ENCODE results near the gene THSD7B. TPM values are rescaled to one million over a fixed set of nuclear protein-coding genes. Genes with fewer than 3 reads are reported as not detected.

Gene THSD7B
- total RNA-seq, 1 donor from 2014 or later = not detected

- Histone ChIP-seq H3K4me3 (ENCODE audit: low read depth, low read length) (no peak overlapping the region), H3K27me3 (ENCODE audit: control insufficient read depth, insufficient read depth, low read length) (no peaks in the 10 kb centered on the region), H3K36me3 (ENCODE audit: control insufficient read depth, insufficient read depth, low read length) (no peaks in the 10 kb centered on the region)
- FAIRE-seq (no peak), DNase-seq (ENCODE audit: low read depth) (no peak)
- TF ChIP-seq CTCF (IDR thresholded peaks at IDR 0.05; ENCODE audit: insufficient read depth, low read length, severe bottlenecking) = no peak
Measured at GRCh38 chr2:136901732-136902131, 136.4 kb downstream of the THSD7B start.

- Histone ChIP-seq H3K4me3 (ENCODE audit: low read depth, low read length) (no peak overlapping the region), H3K36me3 (ENCODE audit: control insufficient read depth, insufficient read depth, low read length) (no peaks in the 10 kb centered on the region), H3K27me3 (ENCODE audit: control insufficient read depth, insufficient read depth, low read length) (no peaks in the 10 kb centered on the region)
- DNase-seq (ENCODE audit: low read depth) = no peak
- no peak for TF ChIP-seq CTCF (IDR thresholded peaks at IDR 0.05; ENCODE audit: insufficient read depth, low read length, severe bottlenecking)
- FAIRE-seq = no peak
Measured at GRCh38 chr2:136905779-136906178, 140.4 kb downstream of the THSD7B start.

DNA sequence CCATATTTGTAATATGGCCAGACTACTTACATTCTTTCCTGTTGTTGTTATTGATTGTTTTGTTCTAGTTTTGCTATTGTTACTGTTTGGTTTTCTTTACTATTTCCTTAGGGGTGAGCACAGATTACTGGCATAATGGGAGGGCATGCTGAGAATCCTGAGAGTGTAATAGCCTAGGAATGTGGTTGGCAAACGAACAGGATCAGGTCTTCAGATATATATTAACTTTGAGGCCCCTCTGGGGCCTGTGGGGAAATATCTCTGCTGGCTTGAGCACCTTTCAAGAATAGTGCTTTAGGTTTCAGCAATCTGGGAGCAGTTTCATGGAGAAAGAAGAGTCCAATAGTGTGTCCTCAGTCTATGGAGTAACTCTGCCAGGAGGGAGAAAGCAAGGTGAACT lies 144.4 kb downstream of the THSD7B start:
- Histone ChIP-seq H3K27me3 (ENCODE audit: control insufficient read depth, insufficient read depth, low read length) (no peaks in the 10 kb centered on the region), H3K4me3 (ENCODE audit: low read depth, low read length) (no peak overlapping the region), H3K36me3 (ENCODE audit: control insufficient read depth, insufficient read depth, low read length) (no peaks in the 10 kb centered on the region)
- TF ChIP-seq CTCF (IDR thresholded peaks at IDR 0.05; ENCODE audit: insufficient read depth, low read length, severe bottlenecking) = no peak
- no peak for FAIRE-seq
- DNase-seq (ENCODE audit: low read depth) = no peak

- no peak for FAIRE-seq
- DNase-seq (ENCODE audit: low read depth) = no peak
Measured at GRCh38 chr2:136916131-136916530, 150.8 kb downstream of the THSD7B start.

DNA sequence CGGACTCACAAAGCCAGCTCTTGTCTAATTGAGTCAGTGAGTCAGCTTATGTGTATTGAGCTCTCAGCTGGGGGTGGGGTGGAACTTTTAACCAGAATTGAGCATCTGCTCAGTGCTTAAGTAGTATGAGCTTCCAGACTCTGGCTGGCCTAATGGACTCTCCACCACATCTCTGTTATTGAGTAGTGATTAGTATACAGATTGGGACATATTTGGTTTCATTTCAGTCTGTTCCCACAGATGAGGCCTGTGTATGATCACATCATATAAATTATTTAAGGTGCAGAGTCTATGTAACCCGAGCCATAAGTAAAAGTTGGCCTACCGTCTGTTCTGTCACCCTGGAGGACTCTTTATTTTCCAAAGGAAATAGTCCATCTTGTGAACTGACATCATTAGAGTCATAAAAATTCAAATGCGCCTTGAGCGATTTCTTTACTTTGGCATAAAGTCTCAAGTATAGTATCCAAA lies 152.1 kb downstream of the THSD7B start:
- no peak for TF ChIP-seq CTCF (IDR thresholded peaks at IDR 0.05; ENCODE audit: insufficient read depth, low read length, severe bottlenecking)

More at GRCh38 chr2:136916131-136916530, 150.8 kb downstream of the THSD7B start:
- TF ChIP-seq CTCF (IDR thresholded peaks at IDR 0.05; ENCODE audit: insufficient read depth, low read length, severe bottlenecking) = no peak
- H3K36me3 ChIP-seq (ENCODE audit: control insufficient read depth, insufficient read depth, low read length) = no peaks in the 10 kb centered on the region
- no peaks in the 10 kb centered on the region for H3K27me3 ChIP-seq (ENCODE audit: control insufficient read depth, insufficient read depth, low read length)
- H3K4me3 ChIP-seq (ENCODE audit: low read depth, low read length) = no peak overlapping the region

GRCh38 chr2:136919682-136920081 lies 154.3 kb downstream of the THSD7B start:
- TF ChIP-seq CTCF (IDR thresholded peaks at IDR 0.05; ENCODE audit: insufficient read depth, low read length, severe bottlenecking) = no peak
- H3K27me3 ChIP-seq (ENCODE audit: control insufficient read depth, insufficient read depth, low read length) = no peaks in the 10 kb centered on the region
- H3K4me3 ChIP-seq (ENCODE audit: low read depth, low read length) = no peak overlapping the region
- FAIRE-seq = no peak
- DNase-seq (ENCODE audit: low read depth) = no peak
- no peaks in the 10 kb centered on the region for H3K36me3 ChIP-seq (ENCODE audit: control insufficient read depth, insufficient read depth, low read length)

More for the DNA sequence above, 152.1 kb downstream of the THSD7B start:
- Histone ChIP-seq H3K27me3 (ENCODE audit: control insufficient read depth, insufficient read depth, low read length) (no peaks in the 10 kb centered on the region), H3K4me3 (ENCODE audit: low read depth, low read length) (no peak overlapping the region), H3K36me3 (ENCODE audit: control insufficient read depth, insufficient read depth, low read length) (no peaks in the 10 kb centered on the region)
- DNase-seq (ENCODE audit: low read depth) (no peak), FAIRE-seq (no peak)

Measured in bronchial epithelial cell (primary cell).